ENCODE data around the gene VOPP1. TPM values are rescaled to one million over a fixed set of nuclear protein-coding genes. Genes with fewer than 3 reads are reported as not detected.

The VOPP1 gene
- polyA plus RNA-seq, 1 experiment: 88.4 TPM

GRCh38 chr7:55536619-55537457 is 35.5 kb downstream of the VOPP1 start:
- CTCF ChIA-PET: no interaction called here
- POLR2A ChIA-PET: interaction anchor here (0.6 kb wide), 1 partner anchor 777 kb away, joined by 3 read pairs; no protein-coding TSS in a partner anchor
- no peak for DNase-seq (ENCODE audit: low read depth, low spot score)

GRCh38 chr7:55535617-55536016 is 36.7 kb downstream of the VOPP1 start:
- CTCF ChIA-PET: no interaction called here

More at GRCh38 chr7:55536619-55537457, 35.5 kb downstream of the VOPP1 start:
- H3K4me3 ChIP-seq (ENCODE audit: low read depth, low read length): no peak overlapping the region
- no peak overlapping the region for H3K27ac ChIP-seq (ENCODE audit: low read depth, low read length)
- TF ChIP-seq CTCF (IDR thresholded peaks at IDR 0.05; ENCODE audit: low read depth, low read length): no peak
- H3K27me3 ChIP-seq (ENCODE audit: control insufficient read depth, insufficient read depth, low read length): no peaks in the 10 kb centered on the region
- H3K9me3 ChIP-seq (ENCODE audit: control insufficient read depth, insufficient read depth, low read length): no peaks in the 10 kb centered on the region

GRCh38 chr7:55534916-55535590 is 37.2 kb downstream of the VOPP1 start:
- no peak for DNase-seq (ENCODE audit: low read depth, low spot score)
- no peaks in the 10 kb centered on the region for H3K9me3 ChIP-seq (ENCODE audit: control insufficient read depth, insufficient read depth, low read length)
- H3K27ac ChIP-seq (ENCODE audit: low read depth, low read length): peak overlapping the region; percentile 34
- POLR2A ChIA-PET: interaction anchor here (0.6 to 2.7 kb wide), 7 partner anchors 10 to 114 kb away, joined by 3 to 17 read pairs (median 3); partner anchors contain the start of gene VOPP1
- H3K27me3 ChIP-seq (ENCODE audit: control insufficient read depth, insufficient read depth, low read length): no peaks in the 10 kb centered on the region
- no peak overlapping the region for H3K4me3 ChIP-seq (ENCODE audit: low read depth, low read length)
- no peak for TF ChIP-seq CTCF (IDR thresholded peaks at IDR 0.05; ENCODE audit: low read depth, low read length)
- CTCF ChIA-PET: no interaction called here

More at GRCh38 chr7:55535617-55536016, 36.7 kb downstream of the VOPP1 start:
- Histone ChIP-seq H3K9me3 (ENCODE audit: control insufficient read depth, insufficient read depth, low read length) (no peaks in the 10 kb centered on the region), H3K27me3 (ENCODE audit: control insufficient read depth, insufficient read depth, low read length) (no peaks in the 10 kb centered on the region), H3K4me3 (ENCODE audit: low read depth, low read length) (no peak overlapping the region), H3K27ac (ENCODE audit: low read depth, low read length) (no peak overlapping the region)
- POLR2A ChIA-PET: interaction anchor here (1.0 kb wide), 1 partner anchor 115 kb away, joined by 6 read pairs; no protein-coding TSS in a partner anchor
- no peak for DNase-seq (ENCODE audit: low read depth, low spot score)
- TF ChIP-seq CTCF (IDR thresholded peaks at IDR 0.05; ENCODE audit: low read depth, low read length): no peak

- Histone ChIP-seq H3K27ac (ENCODE audit: low read depth, low read length) (peak overlapping the region; percentile 75), H3K4me3 (ENCODE audit: low read depth, low read length) (no peak overlapping the region), H3K9me3 (ENCODE audit: control insufficient read depth, insufficient read depth, low read length) (no peaks in the 10 kb centered on the region), H3K27me3 (ENCODE audit: control insufficient read depth, insufficient read depth, low read length) (no peaks in the 10 kb centered on the region)
- POLR2A ChIA-PET: interaction anchor here (0.6 to 2.7 kb wide), 8 partner anchors 11 to 169 kb away, joined by 3 to 17 read pairs (median 3); partner anchors contain the start of genes LANCL2 and VOPP1
- TF ChIP-seq CTCF (IDR thresholded peaks at IDR 0.05; ENCODE audit: low read depth, low read length): no peak
- CTCF ChIA-PET: no interaction called here
- no peak for DNase-seq (ENCODE audit: low read depth, low spot score)
Measured at GRCh38 chr7:55534262-55534915, 37.9 kb downstream of the VOPP1 start.
